Kasumi-1 (cell line): ENCODE measurements around the gene CDX1.

Experiments
- DNase-seq, 2 experiments: peaks; one replicate each; lab custom pipeline; 2025; lab: John Stamatoyannopoulos, UW

CDX1 gene

DNA sequence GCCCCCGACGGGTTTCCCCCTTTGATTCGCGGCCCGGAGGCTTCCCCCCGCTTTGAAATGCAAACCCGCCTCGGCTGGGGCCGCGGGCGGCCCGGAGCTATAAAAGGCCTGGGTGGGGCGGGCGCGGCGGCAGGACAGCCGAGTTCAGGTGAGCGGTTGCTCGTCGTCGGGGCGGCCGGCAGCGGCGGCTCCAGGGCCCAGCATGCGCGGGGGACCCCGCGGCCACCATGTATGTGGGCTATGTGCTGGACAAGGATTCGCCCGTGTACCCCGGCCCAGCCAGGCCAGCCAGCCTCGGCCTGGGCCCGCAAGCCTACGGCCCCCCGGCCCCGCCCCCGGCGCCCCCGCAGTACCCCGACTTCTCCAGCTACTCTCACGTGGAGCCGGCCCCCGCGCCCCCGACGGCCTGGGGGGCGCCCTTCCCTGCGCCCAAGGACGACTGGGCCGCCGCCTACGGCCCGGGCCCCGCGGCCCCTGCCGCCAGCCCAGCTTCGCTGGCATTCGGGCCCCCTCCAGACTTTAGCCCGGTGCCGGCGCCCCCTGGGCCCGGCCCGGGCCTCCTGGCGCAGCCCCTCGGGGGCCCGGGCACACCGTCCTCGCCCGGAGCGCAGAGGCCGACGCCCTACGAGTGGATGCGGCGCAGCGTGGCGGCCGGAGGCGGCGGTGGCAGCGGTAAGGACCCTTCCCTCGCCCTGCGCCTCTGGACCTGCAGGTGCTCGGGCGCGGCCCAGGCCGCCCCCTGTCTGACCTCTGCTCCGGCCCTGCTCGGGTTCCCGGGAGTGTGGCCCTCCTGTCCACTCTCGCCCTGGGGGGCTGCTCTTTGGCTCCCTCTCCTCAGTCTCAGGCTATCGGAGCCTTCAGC lies at the start of gene CDX1:
TSS of gene CDX1 (plus strand) at position 129 of the 862 bp plus-strand sequence. CDS start at position 228, 99 bp downstream.
- DNase-seq: no peak

DNA sequence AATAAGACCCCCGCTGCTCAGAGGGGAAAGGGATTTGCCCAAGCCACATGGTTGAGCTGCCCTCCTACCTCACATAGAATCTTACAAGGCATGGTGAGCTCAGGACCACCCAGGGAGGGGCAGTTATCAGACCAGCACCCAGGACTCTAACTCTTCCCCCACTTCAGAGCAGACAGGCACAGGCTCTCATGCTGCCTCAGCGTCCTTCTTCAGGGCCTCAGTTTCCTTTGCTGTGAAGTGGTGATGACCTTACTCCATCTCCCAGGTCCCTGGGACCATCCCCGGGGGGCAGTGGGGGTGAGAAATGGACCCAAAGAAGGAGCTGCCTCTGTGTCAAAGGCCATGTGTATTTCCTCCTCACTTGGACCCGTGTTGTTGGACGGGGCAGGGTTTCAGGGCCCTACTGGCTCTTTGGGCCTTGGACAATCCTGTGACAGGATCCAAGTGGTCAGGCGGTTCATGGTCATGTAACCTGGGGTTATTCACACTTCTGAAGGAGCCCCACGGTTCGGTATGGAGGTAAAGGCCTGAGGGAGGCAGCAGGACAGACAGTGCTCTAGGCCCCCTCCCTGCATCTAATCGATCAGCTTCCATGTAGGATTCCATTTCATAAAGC lies 48.5 kb upstream of the CDX1 start:
- DNase-seq: no peak

DNA sequence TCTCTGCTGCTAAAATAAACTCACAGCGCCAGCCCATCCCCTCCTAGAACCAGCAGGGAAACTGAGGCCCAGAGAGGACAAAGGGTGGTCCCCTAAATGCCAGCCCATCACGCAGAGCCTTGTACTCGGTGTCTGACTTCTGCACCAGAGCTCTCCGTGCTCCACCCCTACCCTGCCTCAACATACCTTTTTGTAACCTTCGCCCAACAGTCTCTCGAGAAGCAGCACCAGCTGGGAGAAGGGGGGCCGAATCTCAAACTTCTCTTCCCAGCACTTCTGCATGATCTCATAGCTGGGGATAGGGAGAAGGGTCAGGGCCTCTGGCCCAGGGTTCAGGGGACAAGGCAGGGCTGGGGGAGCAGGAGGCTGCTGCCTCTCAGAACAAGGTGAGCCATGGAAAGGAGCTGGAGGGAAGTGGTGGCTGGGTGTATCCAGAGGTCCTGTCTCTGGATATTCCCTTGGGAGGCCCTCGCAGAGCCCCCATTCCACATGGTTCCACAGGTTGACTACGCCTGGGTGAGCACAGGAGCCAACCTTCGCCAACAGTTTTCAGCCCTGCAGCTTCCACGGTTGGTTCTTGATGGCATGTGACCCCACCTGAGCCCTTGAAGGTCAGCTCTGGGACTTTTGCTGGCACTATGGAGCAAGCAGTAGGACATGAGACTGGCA lies 47.9 kb upstream of the CDX1 start:
- no peak for DNase-seq

DNA sequence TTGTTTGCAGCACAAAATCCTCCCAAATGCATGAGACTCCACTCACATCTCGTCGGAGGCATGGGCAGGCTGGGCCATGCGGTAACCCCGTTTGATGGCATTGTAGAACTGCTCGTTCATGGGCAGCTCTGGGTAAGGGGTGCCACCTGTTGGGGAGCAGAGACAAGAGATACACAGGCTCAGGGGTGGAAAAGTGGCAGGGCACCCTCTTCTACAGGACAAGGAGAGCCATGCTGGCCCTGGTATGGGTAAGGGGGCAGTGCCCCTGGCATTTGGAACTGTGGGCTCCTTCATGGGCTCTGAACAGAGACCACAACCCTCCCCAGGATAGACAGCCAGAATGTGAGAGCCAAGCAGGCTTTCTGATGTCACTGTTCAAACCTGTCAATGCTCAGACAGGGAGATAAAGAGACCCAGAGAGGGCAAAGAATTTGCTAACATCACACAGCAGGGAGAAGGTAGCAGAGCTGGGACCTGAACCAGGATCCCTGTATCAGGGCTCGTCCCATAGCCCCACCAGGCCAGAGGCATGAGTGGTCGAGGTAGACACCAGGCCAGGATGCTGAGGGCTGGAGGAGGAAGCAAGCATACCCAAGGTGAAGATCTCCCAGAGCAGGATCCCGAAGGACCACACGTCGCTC lies 47.0 kb upstream of the CDX1 start:
- no peak for DNase-seq

DNA sequence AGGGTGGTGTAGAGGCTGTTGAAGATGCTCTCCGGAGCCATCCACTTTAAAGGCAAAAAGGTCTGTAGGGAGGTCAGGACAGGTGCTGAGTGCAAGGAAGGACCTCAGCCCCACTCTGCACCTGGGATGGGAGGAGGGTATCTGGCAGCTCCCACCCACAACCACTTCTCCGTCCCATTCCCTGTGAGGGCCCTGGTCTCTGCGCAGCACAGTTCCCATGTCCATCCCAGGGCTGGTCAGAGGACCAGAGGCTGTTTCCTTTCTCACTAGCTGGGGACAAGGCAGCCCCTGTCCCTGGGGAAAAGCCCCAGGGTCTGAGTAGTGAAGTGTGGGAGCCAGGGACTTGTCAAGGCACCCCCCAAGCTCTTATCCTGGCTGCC lies 46.5 kb upstream of the CDX1 start:
- no peak for DNase-seq

DNA sequence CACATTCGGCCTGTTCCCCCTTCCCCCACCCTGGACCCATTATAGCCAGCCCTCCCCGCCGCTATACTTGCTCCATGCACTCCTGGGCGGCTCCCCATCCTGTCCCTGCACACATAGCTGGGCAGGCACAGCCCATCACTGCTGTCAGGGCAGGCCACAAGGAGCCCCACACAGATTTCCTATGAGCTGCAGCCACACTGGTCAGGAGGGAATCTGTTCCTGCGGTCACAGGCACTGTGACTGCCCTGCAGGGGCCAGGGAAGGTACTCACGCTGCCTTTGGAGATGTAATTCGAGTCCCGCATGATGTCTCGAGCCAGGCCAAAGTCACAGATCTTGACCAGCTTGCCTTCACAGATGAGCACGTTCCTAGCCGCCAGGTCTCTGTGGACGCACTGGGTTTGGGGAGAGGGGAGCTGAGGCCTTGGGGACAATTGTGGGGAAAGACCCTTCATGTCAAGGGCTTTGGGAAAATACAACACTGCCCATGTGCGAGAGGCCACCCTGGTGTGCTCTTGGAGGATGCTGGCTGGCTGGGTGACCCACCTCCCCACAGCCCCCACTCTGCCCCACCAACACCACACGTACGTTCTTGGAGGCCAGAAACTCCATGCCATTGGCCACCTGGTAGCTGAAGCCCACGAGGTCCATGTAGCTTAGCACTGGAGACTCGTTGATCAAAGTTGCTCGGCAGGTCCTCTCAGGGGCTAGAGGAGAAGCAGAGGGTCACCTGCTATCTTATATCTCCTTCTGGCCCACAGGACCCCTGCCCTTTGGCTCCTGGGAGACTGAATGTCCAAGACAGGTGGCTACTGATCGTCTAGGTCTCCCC lies 45.7 kb upstream of the CDX1 start:
- DNase-seq: no peak

DNA sequence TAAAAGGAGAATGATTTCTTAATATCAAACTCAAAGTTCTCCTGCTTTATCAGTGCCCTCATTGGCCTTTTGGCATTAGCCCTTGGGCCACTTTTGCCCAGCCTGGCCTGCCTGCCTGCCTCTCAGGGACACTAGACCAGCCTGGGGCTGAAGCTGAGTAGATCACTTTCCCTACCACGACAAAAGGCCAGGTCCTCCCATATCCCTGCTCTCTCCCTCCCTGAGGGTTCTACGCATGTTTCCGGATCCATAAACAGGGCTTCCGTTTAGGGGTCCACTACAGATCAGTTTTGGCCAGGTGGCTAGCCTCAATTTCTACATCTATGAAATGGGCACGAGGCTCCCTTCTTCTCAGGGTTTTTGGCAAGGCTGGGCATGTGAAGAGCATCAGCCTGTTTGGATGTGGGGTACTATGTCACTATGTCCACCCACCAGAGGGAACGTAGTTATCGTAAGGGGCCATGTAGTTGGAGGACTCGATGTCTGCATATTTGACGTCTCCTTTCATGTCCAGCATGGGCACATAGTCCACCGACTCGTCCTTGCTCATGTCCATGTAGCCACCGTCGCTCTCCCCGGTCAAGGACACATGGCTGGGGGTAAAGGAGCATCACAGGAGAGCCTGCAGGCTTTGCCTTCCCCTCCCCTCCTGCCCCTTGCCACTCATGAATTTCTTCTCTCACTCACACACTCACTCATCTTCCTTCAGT lies 45.0 kb upstream of the CDX1 start:
- DNase-seq: no peak

DNA sequence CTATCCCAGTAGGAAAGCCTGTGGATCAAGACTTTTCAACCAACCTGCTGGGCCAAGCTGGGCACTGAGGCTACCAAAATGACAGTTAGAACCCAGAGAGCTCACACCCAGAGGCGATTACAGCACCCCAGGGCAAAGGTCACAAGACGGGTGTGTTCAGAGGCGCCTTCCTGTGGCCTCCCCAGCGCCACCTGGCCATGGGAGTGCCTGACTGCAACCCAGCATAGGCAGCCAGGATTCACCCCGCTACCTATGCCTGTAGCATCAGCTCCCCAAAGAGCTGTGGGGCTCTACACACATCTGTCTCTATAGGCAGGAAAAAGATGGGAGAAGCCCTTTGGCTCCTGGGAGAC lies 44.4 kb upstream of the CDX1 start:
- peak in 1 of 2 experiments; percentile 31 for DNase-seq

DNA sequence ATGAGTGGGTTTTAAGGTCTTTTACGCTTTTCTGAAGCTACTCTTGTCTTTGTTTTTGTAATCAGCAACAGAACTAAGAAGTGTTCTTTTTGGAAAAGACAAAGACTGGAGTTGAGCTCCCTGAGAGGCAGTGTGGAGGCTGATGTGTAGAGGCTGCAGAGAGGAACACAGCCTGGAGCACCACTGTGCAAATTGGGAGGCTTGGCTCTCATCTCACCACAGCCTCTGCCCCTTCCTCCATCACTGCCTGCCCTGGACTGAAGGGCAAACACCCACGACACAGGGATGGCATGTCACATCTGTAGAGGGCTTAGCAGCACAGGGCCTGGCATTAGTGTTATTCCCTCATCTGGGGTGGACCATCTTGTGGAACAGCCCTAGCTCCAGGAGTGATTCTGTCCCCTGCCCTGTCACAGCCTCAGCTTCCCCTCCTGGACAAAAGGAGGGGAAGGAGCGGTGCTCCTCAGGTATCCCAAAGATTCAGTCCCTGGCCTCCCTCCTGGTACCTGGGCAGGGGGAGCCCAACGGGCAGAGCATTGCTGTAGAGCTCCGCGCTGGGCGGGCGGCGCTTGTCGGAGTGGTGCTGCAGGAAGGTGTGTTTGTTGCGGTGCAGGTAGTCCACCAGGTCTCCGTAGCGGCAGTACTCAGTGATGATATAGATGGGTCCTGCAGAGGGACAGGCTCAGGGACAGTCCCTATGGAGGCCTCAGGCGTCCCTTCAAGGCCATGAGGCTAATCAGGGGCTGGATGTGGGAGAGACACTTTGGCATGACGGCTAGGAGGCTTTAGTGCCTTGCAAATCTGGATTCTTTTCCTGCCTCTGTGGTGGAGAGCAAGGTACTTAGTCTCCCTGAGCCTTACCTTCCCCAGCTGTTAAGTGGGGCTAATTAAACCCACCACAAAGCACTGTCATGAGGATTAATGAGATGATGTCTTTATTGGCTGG lies 43.8 kb upstream of the CDX1 start:
- DNase-seq: no peak

DNA sequence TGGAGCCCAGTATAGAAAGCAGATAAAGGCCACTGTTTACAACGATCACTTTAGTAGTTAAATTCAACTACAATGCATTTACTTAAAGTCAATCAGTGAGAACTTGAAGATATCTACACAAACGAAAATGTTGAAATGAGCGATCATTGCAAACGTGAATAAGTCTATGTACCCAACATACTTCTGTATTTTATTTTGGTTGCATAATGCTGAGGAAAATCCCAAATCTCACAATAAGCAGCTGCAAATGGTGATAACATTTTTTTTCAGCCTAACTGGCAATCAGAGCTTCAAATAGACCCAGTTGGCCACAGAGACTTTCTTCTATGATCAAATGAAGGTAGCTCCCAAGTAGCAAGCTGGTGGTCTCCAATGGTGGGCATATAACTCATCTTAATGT lies 43.0 kb upstream of the CDX1 start:
- no peak for DNase-seq

DNA sequence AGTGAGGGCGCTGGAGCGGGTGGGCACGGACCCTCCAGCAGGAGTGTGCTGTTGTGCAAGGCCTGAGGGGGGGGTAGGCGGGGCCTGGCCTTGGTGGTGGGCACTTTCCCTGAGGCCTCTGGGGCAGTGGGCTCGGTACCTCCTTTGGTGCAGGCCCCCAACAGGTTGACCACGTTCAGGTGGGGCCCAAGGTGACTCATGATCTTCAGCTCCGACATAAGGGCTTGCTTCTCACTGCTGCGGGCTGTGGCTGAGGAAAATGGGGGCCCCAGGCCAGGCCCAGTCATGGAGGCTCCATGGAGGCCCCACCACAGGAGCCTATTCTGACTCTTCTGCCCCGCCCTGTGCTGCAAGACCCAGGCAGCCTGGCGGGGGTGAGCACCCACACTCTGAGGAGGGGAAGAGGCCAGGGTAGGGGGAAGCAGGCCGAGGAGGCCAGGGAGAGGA lies 42.4 kb upstream of the CDX1 start:
- no peak for DNase-seq

DNA sequence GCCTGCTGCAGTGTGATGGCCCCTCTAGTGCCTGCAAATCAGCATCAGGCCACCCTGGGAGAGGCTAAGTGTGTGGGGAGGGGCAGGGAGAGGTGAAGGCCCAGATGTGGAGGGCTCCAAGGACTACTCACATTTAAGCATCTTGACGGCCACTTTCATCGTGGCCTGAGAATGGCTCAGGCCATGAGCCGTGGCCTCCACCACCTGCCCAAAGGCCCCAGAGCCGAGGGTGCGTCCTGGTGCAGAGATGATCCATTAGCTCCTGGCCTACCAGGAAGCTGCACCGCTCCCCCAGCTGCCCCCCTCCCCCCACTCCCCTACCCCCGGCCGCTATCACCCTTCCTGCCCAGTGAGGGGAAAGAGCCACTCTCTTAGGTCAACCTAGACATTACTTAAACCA lies 42.0 kb upstream of the CDX1 start:
- DNase-seq: no peak

DNA sequence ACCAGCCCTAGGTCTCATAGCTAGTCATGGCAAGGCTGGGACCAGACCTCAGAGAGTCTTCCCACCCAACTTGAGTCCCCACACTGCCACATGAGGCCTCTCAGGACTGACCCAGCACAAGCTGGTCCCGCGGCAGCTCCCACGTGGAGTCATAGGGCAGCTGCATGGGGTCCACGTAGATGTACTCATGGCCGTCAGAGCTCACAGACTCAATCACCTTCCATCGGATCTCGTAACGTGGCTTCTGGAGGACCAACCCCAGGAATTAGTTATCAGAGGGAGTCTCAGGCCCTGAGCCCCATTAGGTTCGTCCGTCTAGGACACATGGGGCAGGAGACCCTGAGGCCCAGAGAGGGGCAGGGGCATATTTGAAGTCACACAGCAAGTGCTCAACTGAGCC lies 41.2 kb upstream of the CDX1 start:
- DNase-seq: no peak

DNA sequence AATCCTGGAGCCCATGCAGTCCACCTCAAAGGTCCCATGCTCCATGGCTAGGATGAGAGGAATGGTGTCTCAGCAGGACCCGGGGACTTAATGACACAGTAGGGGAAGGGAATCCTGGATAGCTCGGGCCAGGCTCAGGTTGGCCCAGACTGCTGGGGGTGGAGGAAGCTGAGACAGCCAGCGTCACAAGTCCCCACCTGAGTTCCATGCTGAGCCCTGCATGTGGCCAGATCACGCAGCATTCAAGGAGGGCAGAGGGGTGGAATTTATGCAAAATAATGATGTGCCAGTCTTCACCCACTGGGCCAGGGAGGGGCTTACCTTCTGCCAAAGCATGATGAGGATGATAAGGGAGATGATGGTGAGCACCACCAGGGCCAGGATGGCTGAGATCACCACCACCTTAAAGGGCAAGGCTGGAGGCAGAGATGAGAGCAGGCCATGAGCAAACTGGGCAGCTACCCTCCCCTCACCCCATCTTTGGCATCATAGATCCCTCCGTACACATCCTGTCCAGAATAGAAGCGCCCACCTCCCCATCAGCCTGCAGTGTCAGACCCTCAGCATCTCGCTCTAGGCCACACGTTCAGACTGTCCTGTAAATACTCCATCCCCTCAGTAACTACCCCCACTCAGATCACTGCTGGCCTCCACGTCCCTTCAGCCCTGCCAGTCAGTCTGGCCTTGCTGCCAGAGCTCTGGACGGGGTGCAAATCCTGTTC lies 40.2 kb upstream of the CDX1 start:
- no peak for DNase-seq

DNA sequence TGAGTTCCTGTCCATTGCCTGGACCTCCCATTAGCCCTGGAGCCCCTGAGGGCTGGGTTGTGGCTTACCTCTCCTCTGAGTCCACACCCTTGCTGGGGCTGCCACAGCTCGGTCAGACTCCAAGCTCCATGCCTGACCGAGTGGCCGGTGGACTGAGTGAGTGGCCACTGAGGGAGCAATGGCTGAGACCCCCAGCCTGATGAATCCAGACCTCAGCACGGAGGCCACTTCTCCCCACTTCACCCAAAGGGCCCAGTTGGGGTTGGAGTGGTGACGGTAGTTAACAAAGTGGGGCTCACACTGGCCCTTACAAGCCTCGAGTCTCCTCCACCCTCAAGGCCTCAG lies 39.7 kb upstream of the CDX1 start:
- DNase-seq: no peak

DNA sequence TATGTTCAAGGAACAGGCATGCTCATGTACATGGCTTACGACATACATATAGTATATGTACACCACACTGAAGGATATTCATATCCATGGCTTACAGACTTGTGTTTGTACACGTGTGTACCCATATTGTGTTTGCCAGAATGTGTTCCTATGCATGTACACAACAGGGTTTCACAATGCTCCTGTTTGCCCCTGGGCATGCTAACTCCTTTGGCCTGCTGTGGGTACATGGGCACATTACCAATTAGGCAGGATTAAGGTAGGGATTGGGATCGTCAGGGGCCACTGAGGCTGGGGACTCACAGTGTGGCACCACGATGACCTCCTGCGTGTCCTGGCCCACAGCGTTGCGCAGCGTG lies 37.1 kb upstream of the CDX1 start:
- no peak for DNase-seq

DNA sequence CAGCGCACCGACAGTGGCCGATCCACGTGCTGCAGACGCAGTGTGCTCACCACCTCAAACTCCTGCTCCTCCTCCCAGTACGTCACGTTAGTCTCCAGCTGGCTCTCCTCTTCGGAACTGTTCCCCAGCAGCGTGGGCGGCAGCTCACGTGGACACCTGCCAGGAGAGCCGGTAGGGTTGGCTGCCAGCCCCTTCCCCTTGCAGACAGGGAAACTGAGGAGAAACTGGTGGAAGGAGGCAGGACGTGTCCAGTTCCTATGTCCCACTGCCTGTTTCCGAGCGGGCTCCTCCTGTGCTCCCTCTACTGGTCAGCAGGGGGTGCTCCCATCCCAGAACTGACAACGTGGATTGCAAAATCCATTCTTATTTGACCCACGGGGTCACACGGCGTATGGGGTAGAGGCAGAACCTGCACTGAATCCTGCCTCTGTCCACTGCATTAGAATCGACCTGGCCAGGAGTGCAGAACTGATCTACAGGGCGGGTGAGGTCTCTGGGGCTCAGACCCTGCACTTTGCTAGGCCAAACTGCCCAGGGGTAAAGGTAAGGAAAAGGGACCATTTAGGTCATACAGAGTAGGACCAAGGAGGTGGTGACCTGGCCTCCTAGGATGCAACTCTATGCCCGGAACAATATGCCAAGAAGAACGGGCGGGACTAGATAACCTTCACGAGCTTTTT lies 36.6 kb upstream of the CDX1 start:
- DNase-seq: peak; percentile 66

DNA sequence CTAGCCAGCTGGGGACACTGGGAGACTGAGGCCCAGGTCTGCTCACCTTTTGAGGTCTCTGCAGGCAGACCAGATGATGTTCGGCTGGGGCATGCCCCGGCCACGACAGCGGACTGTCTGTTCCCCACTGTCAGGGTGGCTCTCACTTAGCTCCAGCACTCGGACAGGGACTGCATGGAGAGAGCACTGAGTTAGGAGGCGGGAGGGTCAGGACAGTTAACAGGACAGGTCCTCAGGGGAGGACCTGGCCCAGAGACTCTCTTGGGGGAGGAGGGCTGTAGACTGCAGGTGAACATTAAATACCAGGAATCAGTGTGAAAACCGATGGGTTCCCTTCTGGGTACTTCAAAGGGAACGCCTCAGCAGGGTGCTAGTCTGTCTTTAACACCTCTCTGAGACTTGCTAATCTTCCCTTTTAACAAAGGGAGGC lies 36.1 kb upstream of the CDX1 start:
- no peak for DNase-seq

DNA sequence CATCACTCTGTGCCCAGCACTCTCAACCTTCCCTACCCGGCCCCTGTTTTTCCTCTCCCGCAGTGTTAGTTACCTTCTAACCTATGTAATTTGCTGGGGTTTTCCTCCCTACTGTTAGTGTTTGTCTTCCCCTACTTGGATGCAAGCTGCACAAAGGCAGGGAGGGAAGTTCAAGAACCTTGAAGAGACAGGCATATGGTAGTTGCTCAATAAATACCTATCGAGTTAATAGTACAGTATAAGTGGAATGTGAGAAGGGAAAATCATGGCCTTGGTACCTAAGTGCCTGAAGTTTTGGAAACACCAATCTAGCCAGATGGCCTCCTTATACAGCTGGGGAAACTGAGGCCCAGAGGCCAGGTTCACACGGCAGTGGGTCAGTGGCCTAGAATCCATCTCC lies 35.1 kb upstream of the CDX1 start:
- DNase-seq: no peak
